ENCODE data around the gene RNF17. TPM values are rescaled to one million over a fixed set of nuclear protein-coding genes. Genes with fewer than 3 reads are reported as not detected.

The RNF17 gene
- total RNA-seq, 8 experiments from 2014 or later: 0.05 to 0.87 TPM; not detected in 6

DNA sequence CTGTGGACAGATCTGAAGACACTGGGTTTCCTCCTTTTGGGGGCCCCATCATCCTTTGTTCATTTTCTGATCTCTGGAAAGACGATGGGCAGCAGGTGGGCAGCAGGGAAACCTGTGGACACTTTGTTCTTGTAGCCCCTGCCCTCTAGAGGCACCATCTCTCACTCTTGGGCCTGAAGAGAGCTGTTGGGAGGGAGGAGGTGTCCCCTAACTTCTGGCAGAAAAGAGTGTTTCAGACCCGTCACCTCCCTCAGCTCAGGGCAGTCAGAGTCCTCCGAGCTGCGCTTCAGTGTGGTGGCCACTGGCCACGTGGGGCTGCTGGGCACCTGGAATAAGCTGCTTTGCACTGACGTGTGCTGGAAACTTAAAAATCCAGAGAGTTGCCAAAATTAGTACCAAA is 26.9 kb upstream of the RNF17 start:
- no peak overlapping the region for H3K27ac ChIP-seq
- H3K4me1 ChIP-seq (replicated peaks in 1 of 2): no peaks in the 10 kb centered on the region
- H3K4me3 ChIP-seq: no peak overlapping the region
- ATAC-seq (replicated peaks in 6 of 8): no peak
- 56 to 84% (median 71%) methylated on average over 1 to 6 of the region's 6 CpGs; no CpG with 5 or more reads in 3 of the 10 experiments for WGBS, 10 experiments
- in situ Hi-C loops (cut with MboI; ENCODE audit: low pct_unique_long_range_greater_than_20kb in 2 of 9, low sequenced_read_pairs in 9 of 9, unreplicated experiment in 9 of 9): loop anchor here in 1 of 9 experiments (25.0 kb wide), 1 partner anchor 250 kb away; no protein-coding TSS in a partner anchor

DNA sequence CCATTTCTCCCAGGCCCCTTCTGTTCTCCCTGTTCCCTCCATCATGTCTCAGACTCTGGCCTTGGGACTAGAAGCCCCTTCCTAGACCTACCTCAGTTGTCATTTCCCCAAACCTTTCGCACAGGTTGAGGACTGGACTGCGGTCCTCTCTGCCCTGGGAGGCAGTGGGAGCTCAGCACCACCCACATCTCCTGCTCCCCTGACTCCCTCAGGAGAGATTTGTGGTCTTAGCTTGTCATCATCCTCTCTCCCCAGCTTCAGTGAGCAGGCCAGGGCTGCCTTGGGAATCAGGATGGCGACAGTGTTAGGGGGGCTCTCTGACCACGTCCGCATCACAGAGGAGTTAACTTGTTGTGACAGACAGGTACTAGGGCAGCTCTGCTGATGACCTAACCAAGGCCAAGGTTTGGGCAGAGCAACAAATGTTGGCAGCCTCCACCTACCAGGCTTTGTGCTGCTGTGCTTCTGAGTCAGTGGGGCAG is 25.6 kb upstream of the RNF17 start:
- in situ Hi-C loops (cut with MboI; ENCODE audit: low pct_unique_long_range_greater_than_20kb in 2 of 9, low sequenced_read_pairs in 9 of 9, unreplicated experiment in 9 of 9): loop anchor here in 1 of 9 experiments (25.0 kb wide), 1 partner anchor 249 kb away; no protein-coding TSS in a partner anchor
- no peak overlapping the region for H3K27ac ChIP-seq
- H3K4me3 ChIP-seq: no peak overlapping the region
- no peak for ATAC-seq (replicated peaks in 6 of 8)
- WGBS, 10 experiments: 75 to 91% methylated on average over 1 to 5 of the region's 5 CpGs; no CpG with 5 or more reads in 8 of the 10 experiments
- no peaks in the 10 kb centered on the region for H3K4me1 ChIP-seq (replicated peaks in 1 of 2)

GRCh38 chr13:24740014-24740890 is 23.7 kb upstream of the RNF17 start:
- in situ Hi-C loops (cut with MboI; ENCODE audit: low pct_unique_long_range_greater_than_20kb in 2 of 9, low sequenced_read_pairs in 9 of 9, unreplicated experiment in 9 of 9): loop anchor here in 1 of 9 experiments (25.0 kb wide), 1 partner anchor 247 kb away; no protein-coding TSS in a partner anchor
- Histone ChIP-seq H3K4me1 (replicated peaks in 1 of 2) (no peaks in the 10 kb centered on the region), H3K27ac (no peak overlapping the region), H3K4me3 (no peak overlapping the region)
- WGBS, 10 experiments: 15 to 100% (median 70%) methylated on average over 1 to 5 of the region's 12 CpGs; no CpG with 5 or more reads in 3 of the 10 experiments
- no peak for ATAC-seq (replicated peaks in 6 of 8)

GRCh38 chr13:24741016-24741662 is 22.8 kb upstream of the RNF17 start:
- Histone ChIP-seq H3K4me1 (replicated peaks in 1 of 2) (peaks cover 0 to 1% of the 10 kb centered on the region in 2 donors), H3K27ac (no peak overlapping the region), H3K4me3 (no peak overlapping the region)
- peak in 3 of 8 experiments; percentile 41 to 66 (median 46) for ATAC-seq (replicated peaks in 6 of 8)
- 40 to 84% (median 70%) methylated on average over 1 to 7 of the region's 11 CpGs; no CpG with 5 or more reads in 6 of the 10 experiments for WGBS, 10 experiments
- in situ Hi-C loops (cut with MboI; ENCODE audit: low pct_unique_long_range_greater_than_20kb in 2 of 9, low sequenced_read_pairs in 9 of 9, unreplicated experiment in 9 of 9): loop anchor here in 1 of 9 experiments (25.0 kb wide), 1 partner anchor 246 kb away; no protein-coding TSS in a partner anchor

GRCh38 chr13:24741791-24742190 is 22.2 kb upstream of the RNF17 start:
- Histone ChIP-seq H3K4me1 (replicated peaks in 1 of 2) (peaks cover 0 to 4% of the 10 kb centered on the region in 2 donors), H3K27ac (no peak overlapping the region), H3K4me3 (no peak overlapping the region)
- in situ Hi-C loops (cut with MboI; ENCODE audit: low pct_unique_long_range_greater_than_20kb in 2 of 9, low sequenced_read_pairs in 9 of 9, unreplicated experiment in 9 of 9): loop anchor here in 1 of 9 experiments (25.0 kb wide), 1 partner anchor 246 kb away; no protein-coding TSS in a partner anchor
- 20 to 90% (median 73%) methylated on average over 1 to 6 of the region's 8 CpGs; no CpG with 5 or more reads in 5 of the 10 experiments for WGBS, 10 experiments
- no peak for ATAC-seq (replicated peaks in 6 of 8)

GRCh38 chr13:24742294-24742693 is 21.7 kb upstream of the RNF17 start:
- peak in 1 of 8 experiments; percentile 21 for ATAC-seq (replicated peaks in 6 of 8)
- peaks cover 0 to 4% of the 10 kb centered on the region in 2 donors for H3K4me1 ChIP-seq (replicated peaks in 1 of 2)
- no peak overlapping the region for H3K4me3 ChIP-seq
- no peak overlapping the region for H3K27ac ChIP-seq
- WGBS, 10 experiments: 0% methylated on average over 1 of the region's 6 CpGs; no CpG with 5 or more reads in 8 of the 10 experiments
- in situ Hi-C loops (cut with MboI; ENCODE audit: low pct_unique_long_range_greater_than_20kb in 2 of 9, low sequenced_read_pairs in 9 of 9, unreplicated experiment in 9 of 9): loop anchor here in 1 of 9 experiments (25.0 kb wide), 1 partner anchor 245 kb away; no protein-coding TSS in a partner anchor

DNA sequence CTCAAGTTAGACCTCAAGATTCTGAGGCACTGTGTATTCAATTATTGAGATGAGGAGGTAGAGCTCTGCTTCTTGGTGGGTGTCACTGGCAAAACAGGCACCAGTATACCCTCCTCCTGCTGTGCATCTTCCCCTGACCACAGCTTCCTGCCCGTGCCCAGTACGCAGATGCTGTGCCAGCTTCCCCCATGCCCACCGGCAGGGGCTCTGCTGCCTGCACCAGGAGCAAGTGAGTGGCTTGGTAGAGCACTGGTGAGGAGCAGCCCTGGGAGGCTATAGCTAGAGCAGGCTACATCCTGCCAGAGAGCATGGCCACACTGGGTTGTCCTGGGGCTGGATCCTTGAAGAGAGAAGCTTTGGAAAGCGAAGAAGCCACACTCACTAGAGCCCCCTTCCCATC is 21.0 kb upstream of the RNF17 start:
- Histone ChIP-seq H3K4me1 (replicated peaks in 1 of 2) (peaks cover under 1 to 4% of the 10 kb centered on the region in 2 donors), H3K27ac (no peak overlapping the region), H3K4me3 (no peak overlapping the region)
- in situ Hi-C loops (cut with MboI; ENCODE audit: low pct_unique_long_range_greater_than_20kb in 2 of 9, low sequenced_read_pairs in 9 of 9, unreplicated experiment in 9 of 9): loop anchor here in 1 of 9 experiments (25.0 kb wide), 1 partner anchor 244 kb away; no protein-coding TSS in a partner anchor
- no peak for ATAC-seq (replicated peaks in 6 of 8)
- 60 to 100% (median 81%) methylated on average over 1 to 3 of the region's 4 CpGs; no CpG with 5 or more reads in 7 of the 10 experiments for WGBS, 10 experiments

DNA sequence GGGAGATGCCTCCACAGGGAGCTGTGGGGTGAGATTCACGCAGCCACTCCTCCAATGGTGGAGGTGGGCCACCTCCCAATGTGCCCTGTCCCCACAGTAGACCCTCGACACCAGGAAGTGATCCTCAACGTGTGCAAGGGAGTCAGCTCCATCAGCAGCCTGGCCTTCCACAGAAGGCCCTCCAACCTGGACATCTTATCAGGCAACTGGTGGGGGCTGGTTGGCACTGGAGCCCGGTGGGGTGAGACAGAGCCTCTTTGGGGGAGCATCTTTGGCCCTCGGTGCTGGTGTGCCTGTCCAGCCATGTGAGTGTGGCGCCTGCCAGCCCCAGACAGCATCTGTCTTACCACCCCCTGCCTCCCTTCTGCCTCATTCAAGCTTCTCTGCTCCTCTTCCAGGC is 19.7 kb upstream of the RNF17 start:
- H3K27ac ChIP-seq: no peak overlapping the region
- peaks cover 4% of the 10 kb centered on the region in 2 donors for H3K4me1 ChIP-seq (replicated peaks in 1 of 2)
- H3K4me3 ChIP-seq: no peak overlapping the region
- in situ Hi-C loops (cut with MboI; ENCODE audit: low pct_unique_long_range_greater_than_20kb in 2 of 9, low sequenced_read_pairs in 9 of 9, unreplicated experiment in 9 of 9): loop anchor here in 1 of 9 experiments (25.0 kb wide), 1 partner anchor 243 kb away; no protein-coding TSS in a partner anchor
- no peak for ATAC-seq (replicated peaks in 6 of 8)
- no CpG with 5 or more reads among the region's 6 CpGs for WGBS, 10 experiments

DNA sequence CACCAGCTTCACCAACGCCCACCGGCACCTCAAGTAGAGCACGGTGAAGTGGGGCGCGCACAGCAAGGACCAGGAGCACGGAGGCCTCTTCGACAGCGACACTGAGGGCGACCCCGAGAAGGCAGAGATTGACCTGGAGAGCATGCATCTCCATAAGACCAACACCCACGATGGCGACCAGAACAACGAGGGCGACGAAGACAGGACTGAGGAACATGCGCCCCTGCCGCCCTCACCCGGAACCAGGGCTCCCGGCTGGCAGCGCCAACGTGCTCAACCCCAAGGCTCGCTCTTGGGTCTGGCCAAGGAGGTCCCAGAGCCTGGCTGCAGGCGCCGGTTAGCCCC is 18.5 kb upstream of the RNF17 start:
- H3K27ac ChIP-seq: no peak overlapping the region
- ATAC-seq (replicated peaks in 6 of 8): no peak
- WGBS, 10 experiments: 6 to 100% (median 87%) methylated on average over 2 to 20 of the region's 24 CpGs; no CpG with 5 or more reads in 6 of the 10 experiments
- no peak overlapping the region for H3K4me3 ChIP-seq
- in situ Hi-C loops (cut with MboI; ENCODE audit: low pct_unique_long_range_greater_than_20kb in 2 of 9, low sequenced_read_pairs in 9 of 9, unreplicated experiment in 9 of 9): loop anchor here in 1 of 9 experiments (25.0 kb wide), 1 partner anchor 242 kb away; no protein-coding TSS in a partner anchor
- H3K4me1 ChIP-seq (replicated peaks in 1 of 2): peaks cover 4% of the 10 kb centered on the region in 2 donors

GRCh38 chr13:24745861-24746617 is 17.9 kb upstream of the RNF17 start:
- 0 to 20% (median 15%) methylated on average over 2 to 11 of the region's 70 CpGs; no CpG with 5 or more reads in 7 of the 10 experiments for WGBS, 10 experiments
- peak in 2 of 8 experiments; percentile 7 to 9 for ATAC-seq (replicated peaks in 6 of 8)
- in situ Hi-C loops (cut with MboI; ENCODE audit: low pct_unique_long_range_greater_than_20kb in 2 of 9, low sequenced_read_pairs in 9 of 9, unreplicated experiment in 9 of 9): loop anchor here in 1 of 9 experiments (25.0 kb wide), 1 partner anchor 241 kb away; no protein-coding TSS in a partner anchor
- Histone ChIP-seq H3K4me1 (replicated peaks in 1 of 2) (peaks cover 4% of the 10 kb centered on the region in 2 donors), H3K4me3 (peak overlapping the region; percentile 32 to 38 (median 33)), H3K27ac (no peak overlapping the region)

- Histone ChIP-seq H3K4me3 (peak overlapping the region; percentile 32 to 38 (median 33)), H3K4me1 (replicated peaks in 1 of 2) (peaks cover 4% of the 10 kb centered on the region in 2 donors), H3K27ac (no peak overlapping the region)
- in situ Hi-C loops (cut with MboI; ENCODE audit: low pct_unique_long_range_greater_than_20kb in 2 of 9, low sequenced_read_pairs in 9 of 9, unreplicated experiment in 9 of 9): loop anchor here in 1 of 9 experiments (25.0 kb wide), 1 partner anchor 241 kb away; no protein-coding TSS in a partner anchor
- ATAC-seq (replicated peaks in 6 of 8): peak in 7 of 8 experiments; percentile 44 to 82 (median 79)
- 0 to 2% (median 0%) methylated on average over 1 to 11 of the region's 56 CpGs; no CpG with 5 or more reads in 4 of the 10 experiments for WGBS, 10 experiments
Measured at GRCh38 chr13:24746618-24747247, 17.2 kb upstream of the RNF17 start.

Data from motor neuron (in vitro differentiated cells).